ENCODE data around the gene MYCT1. TPM values are rescaled to one million over a fixed set of nuclear protein-coding genes. Genes with fewer than 3 reads are reported as not detected.
"Not testable (repeated sequence)": the region's sequence is repeated elsewhere in the genome, so short reads cannot be mapped to it uniquely, and the experiment has no call there.

MYCT1 gene
- 10 to 100 TPM in 2 of 3 donors, 1 to 10 TPM in 1; 2.7 to 18.1 (median 17.5) TPM for polyA plus RNA-seq

GRCh38 chr6:152697634-152698033, at the start of gene MYCT1:
Gene MYCT1, plus strand, starts transcription at chr6:152697897. Its CDS starts 6 bp downstream, at chr6:152697903.
- H3K27ac ChIP-seq (ENCODE audit: low read depth, low read length), result no peak within 1 kb of the TSS

GRCh38 chr6:152648105-152648504, 49.6 kb upstream of the MYCT1 start:
- 57 to 79% (median 63%) methylated on average over 2 of the region's 2 CpGs for WGBS, 3 donors
- no peak overlapping the region for H3K27ac ChIP-seq (ENCODE audit: low read depth, low read length)

More at GRCh38 chr6:152697634-152698033, at the start of gene MYCT1:
- 31 to 50% (median 50%) methylated on average over 2 of the region's 2 CpGs for WGBS, 3 donors

- no peak overlapping the region for H3K27ac ChIP-seq (ENCODE audit: low read depth, low read length)
- 61 to 77% (median 76%) methylated on average over 3 of the region's 3 CpGs for WGBS, 3 donors
These were observed 45.7 kb upstream of the MYCT1 start for GRCh38 chr6:152651986-152652385.

GRCh38 chr6:152661776-152662175, 35.9 kb upstream of the MYCT1 start:
- WGBS, 3 donors, result 69 to 97% (median 95%) methylated on average over 3 of the region's 3 CpGs
- H3K27ac ChIP-seq (ENCODE audit: low read depth, low read length), result no peak overlapping the region

GRCh38 chr6:152669895-152670294, 27.8 kb upstream of the MYCT1 start:
- no peak overlapping the region for H3K27ac ChIP-seq (ENCODE audit: low read depth, low read length)
- 23 to 53% (median 24%) methylated on average over 1 of the region's 1 CpG for WGBS, 3 donors

- WGBS, 3 donors, result 40 to 52% (median 49%) methylated on average over 4 of the region's 4 CpGs
- H3K27ac ChIP-seq (ENCODE audit: low read depth, low read length), result no peak overlapping the region
These were observed 26.5 kb upstream of the MYCT1 start for GRCh38 chr6:152671171-152671570.

GRCh38 chr6:152673236-152673635, 24.5 kb upstream of the MYCT1 start:
- no peak overlapping the region for H3K27ac ChIP-seq (ENCODE audit: low read depth, low read length)

- WGBS, 3 donors, result 86 to 100% (median 89%) methylated on average over 1 of the region's 1 CpG
- H3K27ac ChIP-seq (ENCODE audit: low read depth, low read length), result no peak overlapping the region
These were observed 17.5 kb upstream of the MYCT1 start for GRCh38 chr6:152680151-152680550.

GRCh38 chr6:152680879-152681517, 16.7 kb upstream of the MYCT1 start:
- 20 to 48% (median 33%) methylated on average over 3 of the region's 3 CpGs for WGBS, 3 donors
- no peak overlapping the region for H3K27ac ChIP-seq (ENCODE audit: low read depth, low read length)

GRCh38 chr6:152682141-152682540, 15.6 kb upstream of the MYCT1 start:
- WGBS, 3 donors, result 28 to 80% (median 70%) methylated on average over 8 of the region's 8 CpGs
- no peak overlapping the region for H3K27ac ChIP-seq (ENCODE audit: low read depth, low read length)

- WGBS, 3 donors, result 41 to 79% (median 72%) methylated on average over 8 of the region's 8 CpGs
- H3K27ac ChIP-seq (ENCODE audit: low read depth, low read length), result not testable (repeated sequence)
These were observed 14.8 kb upstream of the MYCT1 start for GRCh38 chr6:152682935-152683334.

GRCh38 chr6:152685819-152686218, 11.9 kb upstream of the MYCT1 start:
- WGBS, 3 donors, result 87 to 94% (median 92%) methylated on average over 12 of the region's 12 CpGs
- no peak overlapping the region for H3K27ac ChIP-seq (ENCODE audit: low read depth, low read length)

- H3K27ac ChIP-seq (ENCODE audit: low read depth, low read length), result no peak overlapping the region
- WGBS, 3 donors, result 29 to 57% (median 44%) methylated on average over 3 of the region's 3 CpGs
These were observed 2.2 kb upstream of the MYCT1 start for GRCh38 chr6:152695372-152696045.

GRCh38 chr6:152696522-152696921, 1.2 kb upstream of the MYCT1 start:
- WGBS, 3 donors, result 52 to 62% (median 57%) methylated on average over 2 of the region's 2 CpGs
- no peak overlapping the region for H3K27ac ChIP-seq (ENCODE audit: low read depth, low read length)

- H3K27ac ChIP-seq (ENCODE audit: low read depth, low read length), result no peak overlapping the region
- 49 to 61% (median 58%) methylated on average over 1 of the region's 1 CpG for WGBS, 3 donors
These were observed 995 bp downstream of the MYCT1 start for GRCh38 chr6:152698692-152699091.

GRCh38 chr6:152700427-152700826, 2.7 kb downstream of the MYCT1 start:
- no peak overlapping the region for H3K27ac ChIP-seq (ENCODE audit: low read depth, low read length)
- 30 to 45% (median 31%) methylated on average over 5 of the region's 5 CpGs for WGBS, 3 donors

- WGBS, 3 donors, result 22 to 37% (median 25%) methylated on average over 7 of the region's 7 CpGs
- no peak overlapping the region for H3K27ac ChIP-seq (ENCODE audit: low read depth, low read length)
These were observed 3.6 kb downstream of the MYCT1 start for GRCh38 chr6:152701081-152701862.

GRCh38 chr6:152701863-152702401, 4.2 kb downstream of the MYCT1 start:
- no peak overlapping the region for H3K27ac ChIP-seq (ENCODE audit: low read depth, low read length)
- 49 to 63% (median 56%) methylated on average over 4 of the region's 4 CpGs for WGBS, 3 donors

- not testable (repeated sequence) for H3K27ac ChIP-seq (ENCODE audit: low read depth, low read length)
These were observed 6.1 kb downstream of the MYCT1 start for GRCh38 chr6:152703750-152704149.
